SIG-M5 (cell line): ENCODE data around the gene TUBB4B.

Experiments used
- DNase-seq: peaks from one replicate; lab custom pipeline; 2025; lab: John Stamatoyannopoulos, UW

The TUBB4B gene

GRCh38 chr9:137270929-137271695 is 30.0 kb downstream of the TUBB4B start:
- DNase-seq = no peak

- DNase-seq = no peak
Measured at GRCh38 chr9:137271696-137272076, 30.6 kb downstream of the TUBB4B start.

- DNase-seq = no peak
Measured at GRCh38 chr9:137272241-137273094, 31.4 kb downstream of the TUBB4B start.

GRCh38 chr9:137273095-137273490 is 32.0 kb downstream of the TUBB4B start:
- DNase-seq = no peak

- no peak for DNase-seq
Measured at GRCh38 chr9:137273611-137274320, 32.7 kb downstream of the TUBB4B start.

GRCh38 chr9:137275203-137275587 is 34.1 kb downstream of the TUBB4B start:
- no peak for DNase-seq

GRCh38 chr9:137275588-137276472 is 34.7 kb downstream of the TUBB4B start:
- no peak for DNase-seq

GRCh38 chr9:137276473-137277328 is 35.6 kb downstream of the TUBB4B start:
- DNase-seq = no peak

- no peak for DNase-seq
Measured at GRCh38 chr9:137277329-137278041, 36.4 kb downstream of the TUBB4B start, which contains the start of gene TOR4A. Gene TOR4A (plus strand): TSS chr9:137277726. CDS start chr9:137278690, 964 bp downstream.

- no peak for DNase-seq
Measured at GRCh38 chr9:137278061-137278701, 37.1 kb downstream of the TUBB4B start.

- DNase-seq = no peak
Measured at GRCh38 chr9:137278721-137279711, 37.9 kb downstream of the TUBB4B start.

GRCh38 chr9:137279741-137280473 is 38.8 kb downstream of the TUBB4B start:
- DNase-seq = no peak

- DNase-seq = no peak
Measured at GRCh38 chr9:137280474-137281344, 39.6 kb downstream of the TUBB4B start.

GRCh38 chr9:137281345-137282116 is 40.4 kb downstream of the TUBB4B start:
- no peak for DNase-seq

GRCh38 chr9:137286975-137287383 is 45.9 kb downstream of the TUBB4B start:
- no peak for DNase-seq

- no peak for DNase-seq
Measured at GRCh38 chr9:137293094-137293481, 52.0 kb downstream of the TUBB4B start.
